ENCODE results near the gene TSHZ2.

Gene TSHZ2

GRCh38 chr20:53287357-53288042 is 315.3 kb downstream of the TSHZ2 start:
- H3K27ac ChIP-seq (ENCODE audit: low read length): no peak overlapping the region
- no peaks in the 10 kb centered on the region for H3K79me2 ChIP-seq (ENCODE audit: low read length)
- no peak overlapping the region for H3K4me2 ChIP-seq (ENCODE audit: low read length)
- TF ChIP-seq CTCF (IDR thresholded peaks at IDR 0.05; ENCODE audit: low read depth, low read length) (no peak), EZH2phosphoT487 (IDR thresholded peaks at IDR 0.05; ENCODE audit: low read depth) (no peak)
- H3K9ac ChIP-seq (ENCODE audit: low read length): no peak overlapping the region
- H3K4me1 ChIP-seq (ENCODE audit: low read length): peaks cover 6% of the 10 kb centered on the region
- H3K27me3 ChIP-seq (ENCODE audit: low read depth, low read length): no peaks in the 10 kb centered on the region
- no peaks in the 10 kb centered on the region for H4K20me1 ChIP-seq (ENCODE audit: insufficient read depth, low read length)
- H3K36me3 ChIP-seq (replicated peaks; ENCODE audit: low read depth, low read length): no peaks in the 10 kb centered on the region
- no peaks in the 10 kb centered on the region for H3K9me3 ChIP-seq (ENCODE audit: insufficient read depth, low read length)
- no peak overlapping the region for H3K4me3 ChIP-seq (ENCODE audit: low read length)
- no peak overlapping the region for H2AFZ ChIP-seq (ENCODE audit: low read depth, low read length)

GRCh38 chr20:53291548-53291947 is 319.4 kb downstream of the TSHZ2 start:
- no peak for TF ChIP-seq EZH2phosphoT487 (IDR thresholded peaks at IDR 0.05; ENCODE audit: low read depth)
- peak; percentile 86 for TF ChIP-seq CTCF (IDR thresholded peaks at IDR 0.05; ENCODE audit: low read depth, low read length)
- Histone ChIP-seq H3K27ac (ENCODE audit: low read length) (no peak overlapping the region), H4K20me1 (ENCODE audit: insufficient read depth, low read length) (no peaks in the 10 kb centered on the region), H3K4me1 (ENCODE audit: low read length) (peaks cover 6% of the 10 kb centered on the region), H3K9me3 (ENCODE audit: insufficient read depth, low read length) (no peaks in the 10 kb centered on the region), H3K9ac (ENCODE audit: low read length) (no peak overlapping the region), H3K4me2 (ENCODE audit: low read length) (no peak overlapping the region), H3K36me3 (replicated peaks; ENCODE audit: low read depth, low read length) (no peaks in the 10 kb centered on the region), H3K27me3 (ENCODE audit: low read depth, low read length) (peaks cover 8% of the 10 kb centered on the region), H2AFZ (ENCODE audit: low read depth, low read length) (no peak overlapping the region), H3K79me2 (ENCODE audit: low read length) (no peaks in the 10 kb centered on the region), H3K4me3 (ENCODE audit: low read length) (no peak overlapping the region)

GRCh38 chr20:53292347-53292746 is 320.2 kb downstream of the TSHZ2 start:
- no peak overlapping the region for H2AFZ ChIP-seq (ENCODE audit: low read depth, low read length)
- no peaks in the 10 kb centered on the region for H3K9me3 ChIP-seq (ENCODE audit: insufficient read depth, low read length)
- H3K79me2 ChIP-seq (ENCODE audit: low read length): no peaks in the 10 kb centered on the region
- no peak overlapping the region for H3K9ac ChIP-seq (ENCODE audit: low read length)
- no peak overlapping the region for H3K27ac ChIP-seq (ENCODE audit: low read length)
- no peaks in the 10 kb centered on the region for H3K36me3 ChIP-seq (replicated peaks; ENCODE audit: low read depth, low read length)
- H3K27me3 ChIP-seq (ENCODE audit: low read depth, low read length): peaks cover 8% of the 10 kb centered on the region
- TF ChIP-seq EZH2phosphoT487 (IDR thresholded peaks at IDR 0.05; ENCODE audit: low read depth) (no peak), CTCF (IDR thresholded peaks at IDR 0.05; ENCODE audit: low read depth, low read length) (no peak)
- H3K4me1 ChIP-seq (ENCODE audit: low read length): peaks cover 2% of the 10 kb centered on the region
- H3K4me3 ChIP-seq (ENCODE audit: low read length): no peak overlapping the region
- no peak overlapping the region for H3K4me2 ChIP-seq (ENCODE audit: low read length)
- no peaks in the 10 kb centered on the region for H4K20me1 ChIP-seq (ENCODE audit: insufficient read depth, low read length)

- no peak for TF ChIP-seq CTCF (IDR thresholded peaks at IDR 0.05; ENCODE audit: low read depth, low read length)
- no peak for TF ChIP-seq EZH2phosphoT487 (IDR thresholded peaks at IDR 0.05; ENCODE audit: low read depth)
- Histone ChIP-seq H4K20me1 (ENCODE audit: insufficient read depth, low read length) (no peaks in the 10 kb centered on the region), H3K79me2 (ENCODE audit: low read length) (no peaks in the 10 kb centered on the region), H3K4me3 (ENCODE audit: low read length) (no peak overlapping the region), H3K9me3 (ENCODE audit: insufficient read depth, low read length) (no peaks in the 10 kb centered on the region), H3K4me1 (ENCODE audit: low read length) (no peaks in the 10 kb centered on the region), H3K9ac (ENCODE audit: low read length) (no peak overlapping the region), H3K27ac (ENCODE audit: low read length) (no peak overlapping the region), H3K4me2 (ENCODE audit: low read length) (no peak overlapping the region), H3K36me3 (replicated peaks; ENCODE audit: low read depth, low read length) (no peaks in the 10 kb centered on the region), H3K27me3 (ENCODE audit: low read depth, low read length) (peaks cover 8% of the 10 kb centered on the region), H2AFZ (ENCODE audit: low read depth, low read length) (no peak overlapping the region)
Measured at GRCh38 chr20:53294804-53295203, 322.6 kb downstream of the TSHZ2 start.
